Keratinocyte (primary cell): ENCODE data around the gene TIMMDC1. TPM values are rescaled to one million over a fixed set of nuclear protein-coding genes. Genes with fewer than 3 reads are reported as not detected.
"Not testable (repeated sequence)": the region's sequence is repeated elsewhere in the genome, so short reads cannot be mapped to it uniquely, and the experiment has no call there.

Experiments used
- DNase-seq: peaks from one replicate; pipeline ENCODE4 v3.0.0-alpha.2; 2011; ENCODE audit warnings: low read depth, missing footprints, low spot score
- FAIRE-seq: peaks from 2 replicates; lab custom pipeline; 2011; peaks lifted over from hg19 to GRCh38; lab: Jason Lieb, UNC
- H2AFZ ChIP-seq: 2 replicates; pipeline ENCODE4 v1.6.0; 2012; ENCODE audit warnings: low read length, control low read depth, inconsistent platforms; ENCODE audit not compliant: control insufficient read depth
- H3K27ac ChIP-seq: 2 replicates; pipeline ENCODE4 v1.5.1; 2011; ENCODE audit warnings: low read length; ENCODE audit not compliant: control insufficient read depth, insufficient read depth
- H3K27me3 ChIP-seq: 3 replicates; pipeline ENCODE4 v1.6.0; 2011; ENCODE audit warnings: low read length; ENCODE audit not compliant: control insufficient read depth, insufficient read depth; ENCODE audit errors: extremely low read depth
- H3K36me3 ChIP-seq, 2 experiments: 2 replicates in 1 of 2; 3 replicates in 1 of 2; pipeline ENCODE4 v1.5.1; 2011; ENCODE audit warnings: low read length in 2 of 2, mild to moderate bottlenecking in 1 of 2; ENCODE audit not compliant: control insufficient read depth in 2 of 2, insufficient read depth in 2 of 2; ENCODE audit errors: extremely low read depth in 1 of 2
- H3K4me1 ChIP-seq: 3 replicates; pipeline ENCODE4 v1.5.1; 2011; ENCODE audit warnings: low read length; ENCODE audit not compliant: control insufficient read depth, insufficient read depth; ENCODE audit errors: extremely low read depth
- H3K4me2 ChIP-seq: 3 replicates; pipeline ENCODE4 v1.6.0; 2011; ENCODE audit warnings: low read depth, low read length; ENCODE audit not compliant: control insufficient read depth, insufficient read depth; ENCODE audit errors: extremely low read depth
- H3K4me3 ChIP-seq, 3 experiments: fragments of 200-600 bp in 1 of 3; sonication (generic) in 1 of 3; 2 replicates in 2 of 3; 3 replicates in 1 of 3; pipeline ENCODE4 v1.5.1; 2011 to 2016; ENCODE audit warnings: low read length in 3 of 3, mild to moderate bottlenecking in 3 of 3, control low read depth in 2 of 3, inconsistent platforms in 1 of 3, low read depth in 1 of 3, mixed read lengths in 1 of 3, mixed run types in 1 of 3, moderate library complexity in 1 of 3; ENCODE audit not compliant: control insufficient read depth in 2 of 3, insufficient read depth in 2 of 3; ENCODE audit errors: extremely low read depth in 1 of 3
- H3K79me2 ChIP-seq: 2 replicates; pipeline ENCODE4 v1.6.0; 2012; ENCODE audit warnings: low read length; ENCODE audit not compliant: control insufficient read depth, insufficient read depth
- H3K9ac ChIP-seq: 3 replicates; pipeline ENCODE4 v1.6.0; 2011; ENCODE audit warnings: low read length; ENCODE audit not compliant: control insufficient read depth, insufficient read depth; ENCODE audit errors: extremely low read depth
- H3K9me1 ChIP-seq: 3 replicates; pipeline ENCODE4 v1.6.0; 2011; ENCODE audit warnings: low read length; ENCODE audit not compliant: control insufficient read depth, insufficient read depth; ENCODE audit errors: extremely low read depth
- H3K9me3 ChIP-seq: 2 replicates; pipeline ENCODE4 v1.5.1; 2012; ENCODE audit warnings: low read depth, low read length; ENCODE audit not compliant: control insufficient read depth
- H4K20me1 ChIP-seq: 3 replicates; pipeline ENCODE4 v1.6.0; 2011; ENCODE audit warnings: low read length; ENCODE audit not compliant: control insufficient read depth, insufficient read depth; ENCODE audit errors: extremely low read depth
- CTCF ChIP-seq, 3 experiments: IDR thresholded peaks in 1 of 3; conservative IDR thresholded peaks in 1 of 3; optimal IDR thresholded peaks in 1 of 3; 2 replicates in 2 of 3; 3 replicates in 1 of 3; pipeline versions ENCODE3 to v1.5.1; 2011; ENCODE audit warnings: low read length in 3 of 3, mild to moderate bottlenecking in 3 of 3, moderate library complexity in 2 of 3, control low read depth in 1 of 3, inconsistent platforms in 1 of 3; ENCODE audit not compliant: insufficient read depth in 2 of 3; ENCODE audit errors: extremely low read depth in 1 of 3
- EZH2 ChIP-seq: IDR thresholded peaks from one replicate; pipeline ENCODE4 v1.6.1; 2012; ENCODE audit warnings: inconsistent platforms, mild to moderate bottlenecking, low read length, moderate library complexity
- dilution Hi-C: fragments of 300-500 bp; cut with MboI; formaldehyde crosslinking; loops from one replicate; pipeline ENCODE4 v1.7.0; 2020; ENCODE audit warnings: low sequenced_read_pairs; ENCODE audit not compliant: extremely low pct_ligation_motif_present
- polyA plus RNA-seq, 5 experiments: library from polyadenylated mRNA; depleted of rRNA in 3 of 5; stranded (reverse) in 3 of 5; stranded (forward) in 1 of 5; unstranded in 1 of 5; fragments of >200 nt; gene quantifications; 1 replicate in 1 of 5; 2 replicates in 3 of 5; 3 replicates in 1 of 5; pipeline versions ENCODE4 v1.2.1 to v1.2.3, GENCODE V29; 2011 to 2012; ENCODE audit warnings: missing spikeins in 2 of 5, low read depth in 1 of 5, low replicate concordance in 1 of 5

TIMMDC1 gene
- polyA plus RNA-seq, 1 donor (not counting 4 experiments of a cell fraction or from before 2014, with no cell fraction given): 140 TPM

- DNase-seq (no peak), FAIRE-seq (no peak)
- no peaks in the 10 kb centered on the region for H3K9me1 ChIP-seq
- no peaks in the 10 kb centered on the region for H3K36me3 ChIP-seq
- no peak overlapping the region for H2AFZ ChIP-seq
- TF ChIP-seq CTCF (optimal IDR thresholded peaks at IDR 0.05 in 1 of 3, IDR thresholded peaks at IDR 0.05 in 1 of 3, conservative IDR thresholded peaks at IDR 0.05 in 1 of 3; ENCODE audit: extremely low read depth in 1 of 3, insufficient read depth in 2 of 3, low read length in 3 of 3): no peak
- TF ChIP-seq EZH2: no peak
- H3K4me2 ChIP-seq: no peak overlapping the region
- no peak overlapping the region for H3K4me3 ChIP-seq
- no peak overlapping the region for H3K9ac ChIP-seq
- H3K4me1 ChIP-seq: no peaks in the 10 kb centered on the region
- dilution Hi-C loops: no loop called here
- no peaks in the 10 kb centered on the region for H3K79me2 ChIP-seq
- H3K27ac ChIP-seq: no peak overlapping the region
- H3K27me3 ChIP-seq: no peaks in the 10 kb centered on the region
- no peaks in the 10 kb centered on the region for H3K9me3 ChIP-seq
- H4K20me1 ChIP-seq: no peaks in the 10 kb centered on the region
Observed at GRCh38 chr3:119550192-119550910, 52.0 kb downstream of the TIMMDC1 start.

DNA sequence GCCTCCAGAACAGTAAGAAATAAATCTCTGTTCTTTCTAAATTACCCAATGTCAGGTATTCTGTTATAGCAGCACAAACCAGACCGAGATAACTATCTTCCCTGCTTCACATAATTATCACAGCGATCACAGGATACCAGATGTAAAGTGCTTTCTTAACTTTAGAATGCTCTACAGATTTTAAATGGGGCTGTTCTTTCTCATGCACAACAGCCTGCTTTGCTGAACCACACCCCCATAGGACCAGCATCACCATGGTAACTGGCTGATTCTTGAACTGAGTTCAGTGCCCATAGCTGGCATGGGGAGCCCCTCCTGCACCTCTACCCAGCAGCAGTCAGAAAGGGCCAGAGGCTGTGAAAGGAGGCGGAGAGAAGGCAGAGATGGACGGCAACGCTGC, 53.3 kb downstream of the TIMMDC1 start:
- no peak overlapping the region for H3K27ac ChIP-seq
- no peaks in the 10 kb centered on the region for H3K4me1 ChIP-seq
- no peak overlapping the region for H3K4me2 ChIP-seq
- DNase-seq (no peak), FAIRE-seq (no peak)
- no peaks in the 10 kb centered on the region for H3K9me3 ChIP-seq
- no peaks in the 10 kb centered on the region for H4K20me1 ChIP-seq
- dilution Hi-C loops: no loop called here
- H3K27me3 ChIP-seq: no peaks in the 10 kb centered on the region
- no peak overlapping the region for H2AFZ ChIP-seq
- H3K36me3 ChIP-seq: no peaks in the 10 kb centered on the region
- no peak overlapping the region for H3K9ac ChIP-seq
- TF ChIP-seq EZH2: no peak
- no peak for TF ChIP-seq CTCF (optimal IDR thresholded peaks at IDR 0.05 in 1 of 3, IDR thresholded peaks at IDR 0.05 in 1 of 3, conservative IDR thresholded peaks at IDR 0.05 in 1 of 3; ENCODE audit: extremely low read depth in 1 of 3, insufficient read depth in 2 of 3, low read length in 3 of 3)
- H3K79me2 ChIP-seq: no peaks in the 10 kb centered on the region
- H3K4me3 ChIP-seq: no peak overlapping the region
- no peaks in the 10 kb centered on the region for H3K9me1 ChIP-seq

DNA sequence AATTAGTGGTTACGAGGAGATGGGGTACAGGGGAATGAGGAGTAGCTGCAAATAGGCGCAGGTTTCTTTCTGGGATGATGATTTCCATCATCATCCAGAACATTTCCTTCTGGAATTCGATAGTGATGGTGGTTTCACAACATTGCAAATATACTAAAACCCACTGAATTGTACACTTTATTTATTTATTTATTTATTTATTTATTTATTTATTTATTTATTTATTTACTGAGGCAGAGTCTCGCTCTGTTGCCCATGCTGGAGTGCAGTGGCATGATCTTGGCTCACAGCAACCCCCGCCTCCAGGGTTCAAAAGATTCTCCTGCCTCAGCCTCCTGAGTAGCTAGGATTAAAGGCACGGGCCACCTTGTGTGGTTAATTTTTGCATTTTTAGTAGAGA, 54.6 kb downstream of the TIMMDC1 start:
- H3K27me3 ChIP-seq, DNase-seq, dilution Hi-C loops, FAIRE-seq, H3K9ac ChIP-seq, H3K4me2 ChIP-seq, H3K27ac ChIP-seq, H2AFZ ChIP-seq, H3K36me3 ChIP-seq, H3K4me3 ChIP-seq, H4K20me1 ChIP-seq, H3K9me3 ChIP-seq, H3K79me2 ChIP-seq, H3K9me1 ChIP-seq, H3K4me1 ChIP-seq: not testable (repeated sequence)
